ENCODE results near the gene GSS.

Gene GSS

GRCh38 chr20:34976286-34976685, 20.7 kb upstream of the GSS start:
- no peak for DNase-seq

GRCh38 chr20:34974246-34974645, 18.6 kb upstream of the GSS start:
- no peak for DNase-seq

- no peak for DNase-seq
Measured at GRCh38 chr20:34971561-34972235, 16.1 kb upstream of the GSS start.

- no peak for DNase-seq
Measured at GRCh38 chr20:34970846-34971560, 15.4 kb upstream of the GSS start.

GRCh38 chr20:34970193-34970840, 14.7 kb upstream of the GSS start:
- DNase-seq: no peak

- no peak for DNase-seq
Measured at GRCh38 chr20:34968042-34968775, 12.6 kb upstream of the GSS start.

GRCh38 chr20:34967421-34967820, 11.8 kb upstream of the GSS start:
- DNase-seq: no peak

GRCh38 chr20:34965051-34965450, 9.4 kb upstream of the GSS start:
- DNase-seq: no peak

- no peak for DNase-seq
Measured at GRCh38 chr20:34964486-34964885, 8.9 kb upstream of the GSS start.

GRCh38 chr20:34956751-34957472, 1.3 kb upstream of the GSS start:
- DNase-seq: no peak

- DNase-seq: no peak
Measured at GRCh38 chr20:34956041-34956458, 444 bp upstream of the GSS start.

- DNase-seq: no peak
Measured at GRCh38 chr20:34954904-34955230, 739 bp downstream of the GSS start.

GRCh38 chr20:34953960-34954359, 1.6 kb downstream of the GSS start:
- DNase-seq: no peak

GRCh38 chr20:34952671-34953070, 2.9 kb downstream of the GSS start:
- DNase-seq: no peak

GRCh38 chr20:34951652-34952051, 4.0 kb downstream of the GSS start:
- no peak for DNase-seq

GRCh38 chr20:34951252-34951651, 4.4 kb downstream of the GSS start:
- DNase-seq: no peak

GRCh38 chr20:34949120-34949519, 6.5 kb downstream of the GSS start:
- no peak for DNase-seq

GRCh38 chr20:34948030-34948429, 7.6 kb downstream of the GSS start:
- DNase-seq: no peak

- no peak for DNase-seq
Measured at GRCh38 chr20:34947336-34947735, 8.3 kb downstream of the GSS start.

- DNase-seq: no peak
Measured at GRCh38 chr20:34946661-34947060, 8.9 kb downstream of the GSS start.

- DNase-seq: no peak
Measured at GRCh38 chr20:34945315-34946077, 10.1 kb downstream of the GSS start.
